ENCODE measurements around the gene FOLR3. TPM values are rescaled to one million over a fixed set of nuclear protein-coding genes. Genes with fewer than 3 reads are reported as not detected.

Gene FOLR3
- total RNA-seq = 2.3 TPM

DNA sequence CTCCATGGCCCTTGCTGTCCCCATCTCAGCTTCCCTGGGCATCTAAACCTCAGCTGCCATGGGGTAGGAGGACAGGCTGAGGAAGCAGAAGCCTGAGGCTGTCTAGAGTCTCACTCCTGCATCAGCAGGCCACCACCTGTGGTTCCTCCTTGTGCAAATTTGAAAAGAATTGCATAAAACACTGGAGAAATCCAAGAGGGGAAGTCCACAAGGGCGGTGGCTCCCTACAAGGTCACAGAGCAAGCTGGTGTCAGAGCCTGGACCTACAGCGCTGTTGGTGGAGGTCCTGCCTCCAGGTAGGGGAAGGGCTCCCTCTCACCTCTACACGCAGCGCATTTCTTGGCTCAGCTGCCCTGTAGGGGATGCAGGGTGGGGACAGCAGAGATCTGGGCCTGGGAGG is at the start of gene FOLR3:
TSS of gene FOLR3 (plus strand) at position 253 of the 400 bp plus-strand sequence. CDS start 228 bp downstream, outside the sequence.

GRCh38 chr11:72102946-72103753 is 32.4 kb upstream of the FOLR3 start, which contains the start of gene LAMTOR1:
Gene LAMTOR1, minus strand, starts transcription at chr11:72103297. Its CDS starts 73 bp downstream, at chr11:72103224.

GRCh38 chr11:72105888-72106287 is 29.6 kb upstream of the FOLR3 start, which contains the start of gene TOMT:
Gene TOMT, plus strand, starts transcription at chr11:72105924. Its CDS starts 28 bp downstream, at chr11:72105952.

DNA sequence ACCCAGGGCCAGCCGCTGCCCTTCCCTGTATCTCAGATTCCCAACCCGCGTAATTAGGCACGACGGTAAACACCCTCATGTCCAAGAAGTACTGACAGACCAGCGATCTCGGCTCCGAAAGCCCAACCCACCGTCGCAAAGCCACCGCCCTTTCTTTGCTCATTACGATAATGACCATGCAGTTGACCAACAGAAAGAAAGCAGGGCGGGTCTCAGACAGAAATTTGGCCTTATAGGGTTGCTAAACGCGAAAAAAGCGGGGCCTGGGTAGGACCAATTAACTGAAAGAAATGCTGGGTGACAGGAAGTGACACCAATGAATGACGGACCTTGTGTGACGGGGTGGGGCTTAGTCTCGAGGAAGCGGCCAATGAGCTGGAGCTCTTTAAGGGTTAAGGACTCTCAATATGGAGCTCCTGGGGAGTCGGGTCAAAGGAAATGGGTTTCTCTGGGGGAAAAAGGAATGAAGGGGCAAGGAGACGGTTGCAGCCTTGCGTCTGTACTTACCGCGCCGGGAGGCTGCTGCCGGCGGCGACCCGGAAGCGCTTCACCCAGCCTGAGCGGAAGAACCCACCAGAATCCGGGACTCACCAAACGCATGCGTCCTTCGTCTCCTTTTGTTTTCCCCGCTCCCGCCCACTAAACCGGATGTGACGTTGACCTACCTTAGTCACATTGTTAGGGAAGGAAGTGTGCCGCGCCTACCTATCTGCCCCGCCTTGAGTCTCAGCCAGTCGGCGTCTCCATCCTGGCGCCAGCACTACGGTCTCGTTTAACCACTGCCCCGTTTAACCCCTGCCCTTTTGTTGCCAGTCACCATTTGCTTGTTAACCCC is 23.2 kb upstream of the FOLR3 start, which contains the start of gene ANAPC15:
TSS of gene ANAPC15 (minus strand) at position 553 of the 835 bp plus-strand sequence. CDS start 1,419 bp downstream, outside the sequence.

Other genes with a start within 250 kb of the FOLR3 start
- gene XNDC1N, start 207.1 kb upstream of the FOLR3 start, total RNA-seq = 14.9 TPM
- 33.5 TPM for gene RNF121, start 206.7 kb upstream of the FOLR3 start, total RNA-seq
- 4.9 TPM for gene IL18BP, start 136.8 kb upstream of the FOLR3 start, total RNA-seq
- 313 TPM for gene NUMA1, start 55.2 kb upstream of the FOLR3 start, total RNA-seq
- 11.5 TPM for gene LRRC51, start 54.9 kb upstream of the FOLR3 start, total RNA-seq
- gene LAMTOR1, start 32.4 kb upstream of the FOLR3 start, total RNA-seq = 85.5 TPM
- gene TOMT, start 29.8 kb upstream of the FOLR3 start, total RNA-seq = not detected
- 11.7 TPM for gene ANAPC15, start 23.0 kb upstream of the FOLR3 start, total RNA-seq
- gene FOLR1, start 56.4 kb downstream of the FOLR3 start, total RNA-seq = 20.3 TPM
- gene FOLR2, start 81.1 kb downstream of the FOLR3 start, total RNA-seq = 23.8 TPM
- gene INPPL1, start 89.0 kb downstream of the FOLR3 start, total RNA-seq = 112 TPM
- gene PHOX2A, start 108.5 kb downstream of the FOLR3 start, total RNA-seq = not detected

Measured in metanephros (tissue), 1 donor.